GM12878 (cell line): ENCODE measurements around the gene CORO1C. TPM values are rescaled to one million over a fixed set of nuclear protein-coding genes. Genes with fewer than 3 reads are reported as not detected.

ENCODE experiments used
- NBN ChIP-seq: fragments of 450-650 bp; IDR thresholded peaks from 2 replicates; pipeline ENCODE4 v1.6.1; 2016
- NRF1 ChIP-seq: conservative IDR thresholded peaks from 2 replicates; pipeline ENCODE4 v1.6.1; 2011; ENCODE audit warnings: mild to moderate bottlenecking, low read depth, low read length, improper control_type of control experiment
- SIX5 ChIP-seq: IDR thresholded peaks from 2 replicates; pipeline ENCODE4 v1.6.1; 2011; ENCODE audit warnings: mild to moderate bottlenecking, low read depth, low read length, moderate library complexity; ENCODE audit not compliant: severe bottlenecking
- TCF12 ChIP-seq: IDR thresholded peaks from 2 replicates; pipeline ENCODE4 v1.6.1; 2011; ENCODE audit warnings: low read depth, mild to moderate bottlenecking, low read length
- polyA plus RNA-seq, 11 experiments: library from polyadenylated mRNA; depleted of rRNA in 4 of 11; unstranded in 6 of 11; stranded (reverse) in 5 of 11; fragments of >200 nt; fragmentation: Nextera tagmentation in 4 of 11; fragmentation: Illumina TruSeq in 1 of 11; extraction: Ambion mirVana in 4 of 11; extraction: Trizol in 1 of 11; gene quantifications; 1 replicate in 1 of 11; 2 replicates in 10 of 11; pipeline versions ENCODE4 v1.2.1 to v1.2.3, GENCODE V29; 2011 to 2016; ENCODE audit warnings: inconsistent platforms in 2 of 11, missing spikeins in 2 of 11, low read depth in 1 of 11
- total RNA-seq, 4 experiments: library from RNA; depleted of rRNA in 3 of 4; stranded (reverse); fragments of >200 nt in 3 of 4; fragmentation: Illumina TruSeq in 1 of 4; extraction: Trizol in 1 of 4; gene quantifications; 2 replicates each; pipeline versions ENCODE4 v1.2.1 to v1.2.3, GENCODE V29; 2013 to 2021
- TF ChIP-seq, protein P1 (sequence below): fragments of 450-650 bp; formaldehyde crosslinking; IDR thresholded peaks from 2 replicates; pipeline ENCODE4 v1.4.0; 2020; ENCODE audit warnings: mild to moderate bottlenecking, moderate library complexity
- TF ChIP-seq, protein P2 (sequence below): IDR thresholded peaks from 2 replicates; pipeline ENCODE4 v1.6.1; 2011; ENCODE audit warnings: borderline replicate concordance, low read depth, mild to moderate bottlenecking, moderate library complexity, low read length; ENCODE audit not compliant: insufficient read depth, poor library complexity, severe bottlenecking
- TF ChIP-seq, protein P3 (sequence below): IDR thresholded peaks from 2 replicates; pipeline ENCODE4 v1.6.1; 2012; ENCODE audit warnings: mild to moderate bottlenecking, low read depth, low read length
- TF ChIP-seq, protein P4 (sequence below): IDR thresholded peaks from 2 replicates; pipeline ENCODE4 v1.6.1; 2012; ENCODE audit warnings: low read length, inconsistent platforms
- TF ChIP-seq, protein P5 (sequence below): fragments of 150-350 bp; IDR thresholded peaks from 2 replicates; pipeline ENCODE4 v1.6.1; 2016; ENCODE audit warnings: low read depth, low read length

The CORO1C gene
- total and polyA plus RNA-seq, 10 of the 15 experiments (the other 5 are each of a cell fraction or from before 2014, with no cell fraction given) = 52.7 to 254 (median 171) TPM

DNA sequence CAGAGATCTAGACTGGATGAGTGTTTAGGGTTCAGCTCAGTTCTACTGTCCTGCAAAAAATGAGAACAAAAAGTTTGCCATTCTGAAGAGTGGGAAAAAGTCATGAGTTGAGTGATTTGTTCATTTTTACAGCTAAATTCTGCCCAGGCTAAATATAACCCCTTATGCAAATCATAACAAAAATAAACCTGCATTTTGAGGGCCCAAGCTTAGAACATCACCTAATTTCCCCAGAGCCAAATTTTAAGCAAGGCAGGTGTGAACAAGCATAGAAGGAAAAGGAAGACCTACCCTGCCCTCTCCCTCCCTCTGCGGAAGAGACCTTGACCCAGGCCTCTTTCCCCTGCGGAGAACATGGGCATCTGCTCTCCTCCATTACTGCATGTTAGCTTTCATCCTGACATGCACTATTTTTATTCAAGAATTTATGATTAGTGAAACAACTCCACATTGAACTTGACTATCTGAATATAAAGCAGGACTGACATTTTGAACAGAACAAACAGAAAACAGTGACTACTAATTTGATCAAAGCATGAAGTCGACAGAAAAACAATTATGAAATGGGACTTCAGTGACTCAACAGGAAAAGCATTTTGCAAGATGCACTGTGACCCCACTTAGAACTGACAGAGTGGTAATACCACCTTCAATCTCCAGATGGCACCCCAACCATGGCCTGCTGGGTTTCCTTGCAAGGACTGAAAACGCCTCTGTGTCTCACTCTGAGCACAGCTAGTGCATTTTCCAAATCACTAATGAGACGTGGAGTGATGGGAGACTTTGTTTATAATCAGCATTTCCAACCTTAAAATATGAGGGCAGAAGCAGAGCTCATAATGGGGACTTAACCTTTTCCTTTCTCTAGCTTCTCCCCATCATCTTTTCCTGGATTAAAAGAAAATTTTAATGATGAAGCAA, 66.7 kb downstream of the CORO1C start (continued):
- TF ChIP-seq, protein P1, sequence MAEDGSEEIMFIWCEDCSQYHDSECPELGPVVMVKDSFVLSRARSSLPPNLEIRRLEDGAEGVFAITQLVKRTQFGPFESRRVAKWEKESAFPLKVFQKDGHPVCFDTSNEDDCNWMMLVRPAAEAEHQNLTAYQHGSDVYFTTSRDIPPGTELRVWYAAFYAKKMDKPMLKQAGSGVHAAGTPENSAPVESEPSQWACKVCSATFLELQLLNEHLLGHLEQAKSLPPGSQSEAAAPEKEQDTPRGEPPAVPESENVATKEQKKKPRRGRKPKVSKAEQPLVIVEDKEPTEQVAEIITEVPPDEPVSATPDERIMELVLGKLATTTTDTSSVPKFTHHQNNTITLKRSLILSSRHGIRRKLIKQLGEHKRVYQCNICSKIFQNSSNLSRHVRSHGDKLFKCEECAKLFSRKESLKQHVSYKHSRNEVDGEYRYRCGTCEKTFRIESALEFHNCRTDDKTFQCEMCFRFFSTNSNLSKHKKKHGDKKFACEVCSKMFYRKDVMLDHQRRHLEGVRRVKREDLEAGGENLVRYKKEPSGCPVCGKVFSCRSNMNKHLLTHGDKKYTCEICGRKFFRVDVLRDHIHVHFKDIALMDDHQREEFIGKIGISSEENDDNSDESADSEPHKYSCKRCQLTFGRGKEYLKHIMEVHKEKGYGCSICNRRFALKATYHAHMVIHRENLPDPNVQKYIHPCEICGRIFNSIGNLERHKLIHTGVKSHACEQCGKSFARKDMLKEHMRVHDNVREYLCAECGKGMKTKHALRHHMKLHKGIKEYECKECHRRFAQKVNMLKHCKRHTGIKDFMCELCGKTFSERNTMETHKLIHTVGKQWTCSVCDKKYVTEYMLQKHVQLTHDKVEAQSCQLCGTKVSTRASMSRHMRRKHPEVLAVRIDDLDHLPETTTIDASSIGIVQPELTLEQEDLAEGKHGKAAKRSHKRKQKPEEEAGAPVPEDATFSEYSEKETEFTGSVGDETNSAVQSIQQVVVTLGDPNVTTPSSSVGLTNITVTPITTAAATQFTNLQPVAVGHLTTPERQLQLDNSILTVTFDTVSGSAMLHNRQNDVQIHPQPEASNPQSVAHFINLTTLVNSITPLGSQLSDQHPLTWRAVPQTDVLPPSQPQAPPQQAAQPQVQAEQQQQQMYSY = no peak
- TF ChIP-seq, protein P2, sequence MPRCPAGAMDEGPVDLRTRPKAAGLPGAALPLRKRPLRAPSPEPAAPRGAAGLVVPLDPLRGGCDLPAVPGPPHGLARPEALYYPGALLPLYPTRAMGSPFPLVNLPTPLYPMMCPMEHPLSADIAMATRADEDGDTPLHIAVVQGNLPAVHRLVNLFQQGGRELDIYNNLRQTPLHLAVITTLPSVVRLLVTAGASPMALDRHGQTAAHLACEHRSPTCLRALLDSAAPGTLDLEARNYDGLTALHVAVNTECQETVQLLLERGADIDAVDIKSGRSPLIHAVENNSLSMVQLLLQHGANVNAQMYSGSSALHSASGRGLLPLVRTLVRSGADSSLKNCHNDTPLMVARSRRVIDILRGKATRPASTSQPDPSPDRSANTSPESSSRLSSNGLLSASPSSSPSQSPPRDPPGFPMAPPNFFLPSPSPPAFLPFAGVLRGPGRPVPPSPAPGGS = no peak
- TF ChIP-seq NBN = peak; percentile 70
- TF ChIP-seq NRF1 = 0 out of 2 replicates have a peak, but pooled peaks have one; percentile 5
- TF ChIP-seq, protein P3, sequence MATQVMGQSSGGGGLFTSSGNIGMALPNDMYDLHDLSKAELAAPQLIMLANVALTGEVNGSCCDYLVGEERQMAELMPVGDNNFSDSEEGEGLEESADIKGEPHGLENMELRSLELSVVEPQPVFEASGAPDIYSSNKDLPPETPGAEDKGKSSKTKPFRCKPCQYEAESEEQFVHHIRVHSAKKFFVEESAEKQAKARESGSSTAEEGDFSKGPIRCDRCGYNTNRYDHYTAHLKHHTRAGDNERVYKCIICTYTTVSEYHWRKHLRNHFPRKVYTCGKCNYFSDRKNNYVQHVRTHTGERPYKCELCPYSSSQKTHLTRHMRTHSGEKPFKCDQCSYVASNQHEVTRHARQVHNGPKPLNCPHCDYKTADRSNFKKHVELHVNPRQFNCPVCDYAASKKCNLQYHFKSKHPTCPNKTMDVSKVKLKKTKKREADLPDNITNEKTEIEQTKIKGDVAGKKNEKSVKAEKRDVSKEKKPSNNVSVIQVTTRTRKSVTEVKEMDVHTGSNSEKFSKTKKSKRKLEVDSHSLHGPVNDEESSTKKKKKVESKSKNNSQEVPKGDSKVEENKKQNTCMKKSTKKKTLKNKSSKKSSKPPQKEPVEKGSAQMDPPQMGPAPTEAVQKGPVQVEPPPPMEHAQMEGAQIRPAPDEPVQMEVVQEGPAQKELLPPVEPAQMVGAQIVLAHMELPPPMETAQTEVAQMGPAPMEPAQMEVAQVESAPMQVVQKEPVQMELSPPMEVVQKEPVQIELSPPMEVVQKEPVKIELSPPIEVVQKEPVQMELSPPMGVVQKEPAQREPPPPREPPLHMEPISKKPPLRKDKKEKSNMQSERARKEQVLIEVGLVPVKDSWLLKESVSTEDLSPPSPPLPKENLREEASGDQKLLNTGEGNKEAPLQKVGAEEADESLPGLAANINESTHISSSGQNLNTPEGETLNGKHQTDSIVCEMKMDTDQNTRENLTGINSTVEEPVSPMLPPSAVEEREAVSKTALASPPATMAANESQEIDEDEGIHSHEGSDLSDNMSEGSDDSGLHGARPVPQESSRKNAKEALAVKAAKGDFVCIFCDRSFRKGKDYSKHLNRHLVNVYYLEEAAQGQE = no peak
- TF ChIP-seq TCF12 = 0 out of 2 replicates have a peak, but pooled peaks have one; percentile 30
- TF ChIP-seq, protein P4, sequence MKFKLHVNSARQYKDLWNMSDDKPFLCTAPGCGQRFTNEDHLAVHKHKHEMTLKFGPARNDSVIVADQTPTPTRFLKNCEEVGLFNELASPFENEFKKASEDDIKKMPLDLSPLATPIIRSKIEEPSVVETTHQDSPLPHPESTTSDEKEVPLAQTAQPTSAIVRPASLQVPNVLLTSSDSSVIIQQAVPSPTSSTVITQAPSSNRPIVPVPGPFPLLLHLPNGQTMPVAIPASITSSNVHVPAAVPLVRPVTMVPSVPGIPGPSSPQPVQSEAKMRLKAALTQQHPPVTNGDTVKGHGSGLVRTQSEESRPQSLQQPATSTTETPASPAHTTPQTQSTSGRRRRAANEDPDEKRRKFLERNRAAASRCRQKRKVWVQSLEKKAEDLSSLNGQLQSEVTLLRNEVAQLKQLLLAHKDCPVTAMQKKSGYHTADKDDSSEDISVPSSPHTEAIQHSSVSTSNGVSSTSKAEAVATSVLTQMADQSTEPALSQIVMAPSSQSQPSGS = peak; percentile 76
- no peak for TF ChIP-seq SIX5
- TF ChIP-seq, protein P5, sequence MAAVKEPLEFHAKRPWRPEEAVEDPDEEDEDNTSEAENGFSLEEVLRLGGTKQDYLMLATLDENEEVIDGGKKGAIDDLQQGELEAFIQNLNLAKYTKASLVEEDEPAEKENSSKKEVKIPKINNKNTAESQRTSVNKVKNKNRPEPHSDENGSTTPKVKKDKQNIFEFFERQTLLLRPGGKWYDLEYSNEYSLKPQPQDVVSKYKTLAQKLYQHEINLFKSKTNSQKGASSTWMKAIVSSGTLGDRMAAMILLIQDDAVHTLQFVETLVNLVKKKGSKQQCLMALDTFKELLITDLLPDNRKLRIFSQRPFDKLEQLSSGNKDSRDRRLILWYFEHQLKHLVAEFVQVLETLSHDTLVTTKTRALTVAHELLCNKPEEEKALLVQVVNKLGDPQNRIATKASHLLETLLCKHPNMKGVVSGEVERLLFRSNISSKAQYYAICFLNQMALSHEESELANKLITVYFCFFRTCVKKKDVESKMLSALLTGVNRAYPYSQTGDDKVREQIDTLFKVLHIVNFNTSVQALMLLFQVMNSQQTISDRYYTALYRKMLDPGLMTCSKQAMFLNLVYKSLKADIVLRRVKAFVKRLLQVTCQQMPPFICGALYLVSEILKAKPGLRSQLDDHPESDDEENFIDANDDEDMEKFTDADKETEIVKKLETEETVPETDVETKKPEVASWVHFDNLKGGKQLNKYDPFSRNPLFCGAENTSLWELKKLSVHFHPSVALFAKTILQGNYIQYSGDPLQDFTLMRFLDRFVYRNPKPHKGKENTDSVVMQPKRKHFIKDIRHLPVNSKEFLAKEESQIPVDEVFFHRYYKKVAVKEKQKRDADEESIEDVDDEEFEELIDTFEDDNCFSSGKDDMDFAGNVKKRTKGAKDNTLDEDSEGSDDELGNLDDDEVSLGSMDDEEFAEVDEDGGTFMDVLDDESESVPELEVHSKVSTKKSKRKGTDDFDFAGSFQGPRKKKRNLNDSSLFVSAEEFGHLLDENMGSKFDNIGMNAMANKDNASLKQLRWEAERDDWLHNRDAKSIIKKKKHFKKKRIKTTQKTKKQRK = no peak
